Neuronal stem cell (in vitro differentiated cells): ENCODE results near the gene KDM4E.
"Not testable (repeated sequence)": the region's sequence is repeated elsewhere in the genome, so short reads cannot be mapped to it uniquely, and the experiment has no call there.

Source experiments
- DNase-seq: peaks from one replicate; pipeline ENCODE4 v3.0.0-alpha.2; 2013; ENCODE audit warnings: low spot score
- H2AFZ ChIP-seq: one replicate; pipeline ENCODE4 v1.6.1; 2013; ENCODE audit warnings: mild to moderate bottlenecking, low read length, inconsistent platforms
- H2AK5ac ChIP-seq: 2 replicates; pipeline ENCODE4 v1.6.1; 2013; ENCODE audit warnings: low read depth, mild to moderate bottlenecking, inconsistent platforms, low read length, moderate library complexity, mixed read lengths
- H2BK120ac ChIP-seq: 2 replicates; pipeline ENCODE4 v1.6.1; 2013; ENCODE audit warnings: low read depth, mild to moderate bottlenecking, inconsistent platforms, low read length, moderate library complexity, mixed read lengths
- H2BK12ac ChIP-seq: one replicate; pipeline ENCODE4 v1.6.1; 2013; ENCODE audit warnings: low read length, inconsistent platforms
- H2BK15ac ChIP-seq: 2 replicates; pipeline ENCODE4 v1.6.1; 2013; ENCODE audit warnings: mild to moderate bottlenecking, low read length, inconsistent platforms, mixed read lengths
- H2BK5ac ChIP-seq: one replicate; pipeline ENCODE4 v1.6.1; 2013; ENCODE audit warnings: inconsistent platforms, mild to moderate bottlenecking, low read length, moderate library complexity
- H3K14ac ChIP-seq: one replicate; pipeline ENCODE4 v1.6.1; 2013; ENCODE audit warnings: low read length, inconsistent platforms
- H3K18ac ChIP-seq: 2 replicates; pipeline ENCODE4 v1.6.1; 2013; ENCODE audit warnings: low read length, inconsistent platforms
- H3K23ac ChIP-seq: 2 replicates; pipeline ENCODE4 v1.6.1; 2013; ENCODE audit warnings: low read depth, mild to moderate bottlenecking, mixed read lengths, low read length, inconsistent platforms; ENCODE audit not compliant: poor library complexity
- H3K27ac ChIP-seq: replicated peaks from 3 replicates; pipeline ENCODE4 v1.5.1; 2013; ENCODE audit warnings: low read length, inconsistent platforms
- H3K27me3 ChIP-seq, 3 experiments: 2 replicates each; pipeline ENCODE4 v1.6.1; 2013; ENCODE audit warnings: low read length in 3 of 3, mild to moderate bottlenecking in 2 of 3, inconsistent platforms in 1 of 3, low read depth in 1 of 3, mixed read lengths in 1 of 3, moderate library complexity in 1 of 3; ENCODE audit not compliant: control insufficient read depth in 3 of 3, insufficient read depth in 3 of 3
- H3K36me3 ChIP-seq, 2 donors: replicated peaks in 1 of 2; 2 replicates each; pipeline ENCODE4 v1.6.1; 2013; ENCODE audit warnings: low read length in 2 of 2; ENCODE audit not compliant: control insufficient read depth in 2 of 2, insufficient read depth in 2 of 2
- H3K4ac ChIP-seq: 2 replicates; pipeline ENCODE4 v1.6.1; 2013; ENCODE audit warnings: inconsistent platforms, mild to moderate bottlenecking, low read length, moderate library complexity
- H3K4me1 ChIP-seq, 2 donors: 1 replicate in 1 of 2; 2 replicates in 1 of 2; pipeline ENCODE4 v1.6.1; 2013; ENCODE audit warnings: low read length in 2 of 2, low read depth in 1 of 2; ENCODE audit not compliant: control insufficient read depth in 2 of 2, insufficient read depth in 1 of 2
- H3K4me2 ChIP-seq: one replicate; pipeline ENCODE4 v1.6.1; 2013; ENCODE audit warnings: mild to moderate bottlenecking, low read length, inconsistent platforms; ENCODE audit not compliant: insufficient read depth, poor library complexity, severe bottlenecking
- H3K4me3 ChIP-seq, 2 donors: 2 replicates each; pipeline ENCODE4 v1.5.1; 2013; ENCODE audit warnings: low read length in 2 of 2, mild to moderate bottlenecking in 2 of 2, inconsistent platforms in 1 of 2, moderate library complexity in 1 of 2
- H3K79me1 ChIP-seq: one replicate; pipeline ENCODE4 v1.6.1; 2013; ENCODE audit warnings: low read depth, mild to moderate bottlenecking, inconsistent platforms, low read length, moderate library complexity
- H3K9ac ChIP-seq: one replicate; pipeline ENCODE4 v1.6.1; 2013; ENCODE audit warnings: mild to moderate bottlenecking, low read depth, low read length, inconsistent platforms; ENCODE audit not compliant: poor library complexity
- H3K9me3 ChIP-seq, 2 donors: replicated peaks in 1 of 2; 2 replicates each; pipeline versions ENCODE3 to v1.6.1; 2013; ENCODE audit warnings: low read length in 2 of 2, mild to moderate bottlenecking in 2 of 2, inconsistent platforms in 1 of 2, low read depth in 1 of 2, mixed read lengths in 1 of 2, moderate library complexity in 1 of 2; ENCODE audit not compliant: control insufficient read depth in 2 of 2, insufficient read depth in 1 of 2
- H4K8ac ChIP-seq: one replicate; pipeline ENCODE4 v1.6.1; 2013; ENCODE audit warnings: low read depth, mild to moderate bottlenecking, inconsistent platforms, low read length, moderate library complexity
- H4K91ac ChIP-seq: one replicate; pipeline ENCODE4 v1.6.1; 2013; ENCODE audit warnings: low read length, low read depth, mild to moderate bottlenecking, inconsistent platforms; ENCODE audit not compliant: poor library complexity
- WGBS, 2 donors: extraction: QIAGEN DNeasy Blood & Tissue Kit; methylation state at CpG; one replicate each; pipeline ENCODE4 v1.1.7; 2013; ENCODE audit warnings: missing lambda C conversion rate in 2 of 2, mixed read lengths in 1 of 2; ENCODE audit not compliant: insufficient read length in 2 of 2, insufficient replicate concordance in 1 of 2; ENCODE audit errors: extremely low coverage in 2 of 2; 5-methylcytosine and 5-hydroxymethylcytosine counted together

KDM4E gene

DNA sequence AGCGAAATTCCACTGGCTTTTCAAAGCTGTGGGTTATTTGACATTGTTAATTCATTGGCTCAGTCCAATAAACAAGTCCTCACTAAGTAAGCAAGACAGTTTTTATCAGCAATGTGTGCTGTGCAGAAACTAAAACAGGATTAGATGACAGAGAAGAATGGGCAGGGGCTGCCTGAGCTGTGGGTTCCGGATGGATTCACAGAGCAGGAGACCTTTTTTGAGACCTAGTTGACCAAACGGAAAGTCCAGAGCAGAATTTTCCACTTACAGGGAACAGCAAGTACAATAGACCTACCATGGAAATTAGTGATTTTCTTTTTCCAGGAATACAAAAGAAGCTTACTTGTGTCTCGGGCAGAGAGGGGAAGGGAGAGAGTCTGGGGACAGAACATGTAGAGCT lies 19.0 kb downstream of the KDM4E start:
- H3K4ac ChIP-seq, result no peak overlapping the region
- no peak overlapping the region for H2AFZ ChIP-seq
- H3K79me1 ChIP-seq, result no peaks in the 10 kb centered on the region
- WGBS, 2 donors, result no CpG with 5 or more reads among the region's 4 CpGs
- no peak overlapping the region for H3K23ac ChIP-seq
- H2BK12ac ChIP-seq, result no peak overlapping the region
- H3K18ac ChIP-seq, result no peak overlapping the region
- no peak overlapping the region for H4K8ac ChIP-seq
- H3K9me3 ChIP-seq, result peaks cover 0 to 2% of the 10 kb centered on the region in 2 donors
- no peak for DNase-seq
- H3K27me3 ChIP-seq, result peaks cover 0 to 14% (median 0%) of the 10 kb centered on the region in 3 experiments
- H3K27ac ChIP-seq, result no peak overlapping the region
- no peak overlapping the region for H2BK5ac ChIP-seq
- no peak overlapping the region for H2BK15ac ChIP-seq
- no peak overlapping the region for H2AK5ac ChIP-seq
- no peak overlapping the region for H3K4me3 ChIP-seq
- H3K4me2 ChIP-seq, result no peak overlapping the region
- H4K91ac ChIP-seq, result no peak overlapping the region
- H3K9ac ChIP-seq, result no peak overlapping the region
- H3K4me1 ChIP-seq, result no peaks in the 10 kb centered on the region
- no peaks in the 10 kb centered on the region for H3K36me3 ChIP-seq
- no peak overlapping the region for H2BK120ac ChIP-seq
- H3K14ac ChIP-seq, result no peak overlapping the region

GRCh38 chr11:95045812-95046211 lies 20.8 kb downstream of the KDM4E start:
- Histone ChIP-seq H3K4ac (no peak overlapping the region), H3K23ac (no peak overlapping the region), H2BK5ac (no peak overlapping the region), H3K36me3 (no peaks in the 10 kb centered on the region), H3K4me3 (no peak overlapping the region), H2AK5ac (no peak overlapping the region), H2BK120ac (no peak overlapping the region), H2BK15ac (no peak overlapping the region), H3K4me1 (no peaks in the 10 kb centered on the region), H2AFZ (no peak overlapping the region), H3K18ac (no peak overlapping the region), H3K9ac (no peak overlapping the region), H4K91ac (no peak overlapping the region), H2BK12ac (no peak overlapping the region), H3K27ac (no peak overlapping the region), H3K4me2 (no peak overlapping the region), H3K79me1 (no peaks in the 10 kb centered on the region), H3K9me3 (no peaks in the 10 kb centered on the region), H3K14ac (no peak overlapping the region), H4K8ac (no peak overlapping the region), H3K27me3 (peaks cover 0 to 14% (median 0%) of the 10 kb centered on the region in 3 experiments)
- DNase-seq, result no peak

DNA sequence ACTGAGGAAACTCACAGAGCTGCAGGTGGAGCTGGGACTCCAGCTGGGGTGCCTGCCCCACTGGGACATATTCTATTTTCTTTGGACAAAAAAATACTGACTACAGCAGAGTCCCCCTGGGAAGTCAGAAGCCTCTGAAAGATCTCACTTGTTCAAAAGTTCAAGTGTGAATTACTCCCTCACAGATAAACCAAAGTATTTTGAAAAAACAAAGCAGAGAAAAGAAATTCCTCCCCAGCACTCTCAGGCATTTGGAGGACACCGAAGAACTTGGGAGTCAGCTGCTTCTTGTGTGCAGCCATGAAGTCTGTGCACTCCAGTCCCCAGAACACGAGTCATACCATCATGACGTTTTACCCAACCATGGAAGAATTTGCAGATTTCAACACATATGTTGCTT lies 24.1 kb downstream of the KDM4E start, which contains the start of gene KDM4F:
KDM4F (plus strand) TSS at position 301 of the 400 bp plus-strand sequence.
- peak within 1 kb of the TSS in 1 of 2 donors; percentile 32 for H3K4me3 ChIP-seq
- not testable (repeated sequence) for H2BK12ac ChIP-seq, H2BK15ac ChIP-seq, H3K23ac ChIP-seq, H3K4me2 ChIP-seq, DNase-seq, H3K14ac ChIP-seq, H3K27ac ChIP-seq, H4K91ac ChIP-seq, H3K36me3 ChIP-seq, H2AK5ac ChIP-seq, H3K79me1 ChIP-seq, H4K8ac ChIP-seq, H2BK5ac ChIP-seq, H3K9ac ChIP-seq, H3K9me3 ChIP-seq, H2BK120ac ChIP-seq, H3K4me1 ChIP-seq, H3K4ac ChIP-seq, H3K18ac ChIP-seq, H2AFZ ChIP-seq
- H3K27me3 ChIP-seq, result peaks cover 0 to 22% (median 0%) of the 10 kb centered on the region in 3 experiments
- no CpG with 5 or more reads among the region's 3 CpGs for WGBS, 2 donors

DNA sequence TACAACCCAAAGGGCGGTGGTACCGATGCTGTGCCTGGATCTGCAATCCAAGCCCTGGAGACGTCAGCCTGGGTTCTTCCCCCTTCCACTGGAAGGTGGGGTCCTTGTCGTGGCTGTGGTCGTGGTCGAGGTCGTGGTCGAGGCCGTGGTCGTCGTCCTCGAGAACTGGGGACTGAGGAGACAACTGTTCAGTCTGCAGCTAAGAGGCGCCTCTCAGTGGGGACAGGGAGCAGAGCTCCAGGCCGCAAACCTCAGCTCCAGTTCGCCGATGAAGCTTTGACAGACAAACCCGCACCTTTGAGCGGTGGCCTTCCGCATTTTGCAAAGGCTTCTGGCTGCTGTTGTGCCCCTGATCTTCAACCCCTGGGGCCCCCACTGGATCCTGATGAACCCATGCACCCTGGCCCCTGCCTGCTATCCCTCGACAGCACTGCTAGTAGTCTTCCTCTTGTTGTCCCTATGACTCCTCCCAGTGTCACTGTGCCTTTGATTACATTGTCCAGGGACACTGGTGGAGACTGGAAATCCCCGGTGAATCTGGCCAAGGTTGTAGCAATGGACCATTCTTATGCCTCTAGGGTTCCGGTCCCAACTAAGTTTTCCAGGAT lies 25.6 kb downstream of the KDM4E start:
- H2BK15ac ChIP-seq, result no peak overlapping the region

More for the DNA sequence above, 25.6 kb downstream of the KDM4E start:
- H3K27me3 ChIP-seq, result peaks cover 0 to 19% (median 0%) of the 10 kb centered on the region in 3 experiments
- H4K91ac ChIP-seq, result no peak overlapping the region
- no peak overlapping the region for H3K27ac ChIP-seq
- H2BK12ac ChIP-seq, result no peak overlapping the region
- H3K18ac ChIP-seq, result peak overlapping the region; percentile 77
- no peaks in the 10 kb centered on the region for H3K9me3 ChIP-seq
- no peak overlapping the region for H3K23ac ChIP-seq
- H4K8ac ChIP-seq, result no peak overlapping the region
- no peak overlapping the region for H2BK5ac ChIP-seq
- no peak overlapping the region for H2BK120ac ChIP-seq
- H3K9ac ChIP-seq, result peak overlapping the region; percentile 3
- no peak overlapping the region for H3K4me2 ChIP-seq
- WGBS, 2 donors, result no CpG with 5 or more reads among the region's 22 CpGs
- H3K79me1 ChIP-seq, result no peaks in the 10 kb centered on the region
- H3K4me3 ChIP-seq, result no peak overlapping the region
- H3K36me3 ChIP-seq, result no peaks in the 10 kb centered on the region
- H3K14ac ChIP-seq, result peak overlapping the region; percentile 58
- DNase-seq, result no peak
- H3K4ac ChIP-seq, result peak overlapping the region; percentile 19
- H2AFZ ChIP-seq, result no peak overlapping the region
- H3K4me1 ChIP-seq, result no peaks in the 10 kb centered on the region
- no peak overlapping the region for H2AK5ac ChIP-seq
